Activated T-helper 9 cell treated with anti-CD3 and anti-CD28 coated beads, Interleukin-2, amount 50 U/mL, for 16 hours (primary cell): ENCODE measurements around the gene LIN7C.
A peak's percentile ranks its signal among the peaks of the same experiment; 100 is the strongest.

Experiments used
- DNase-seq: peaks from one replicate; pipeline ENCODE4 v3.0.0-alpha.2; 2020; ENCODE audit warnings: low read depth

Gene LIN7C

DNA sequence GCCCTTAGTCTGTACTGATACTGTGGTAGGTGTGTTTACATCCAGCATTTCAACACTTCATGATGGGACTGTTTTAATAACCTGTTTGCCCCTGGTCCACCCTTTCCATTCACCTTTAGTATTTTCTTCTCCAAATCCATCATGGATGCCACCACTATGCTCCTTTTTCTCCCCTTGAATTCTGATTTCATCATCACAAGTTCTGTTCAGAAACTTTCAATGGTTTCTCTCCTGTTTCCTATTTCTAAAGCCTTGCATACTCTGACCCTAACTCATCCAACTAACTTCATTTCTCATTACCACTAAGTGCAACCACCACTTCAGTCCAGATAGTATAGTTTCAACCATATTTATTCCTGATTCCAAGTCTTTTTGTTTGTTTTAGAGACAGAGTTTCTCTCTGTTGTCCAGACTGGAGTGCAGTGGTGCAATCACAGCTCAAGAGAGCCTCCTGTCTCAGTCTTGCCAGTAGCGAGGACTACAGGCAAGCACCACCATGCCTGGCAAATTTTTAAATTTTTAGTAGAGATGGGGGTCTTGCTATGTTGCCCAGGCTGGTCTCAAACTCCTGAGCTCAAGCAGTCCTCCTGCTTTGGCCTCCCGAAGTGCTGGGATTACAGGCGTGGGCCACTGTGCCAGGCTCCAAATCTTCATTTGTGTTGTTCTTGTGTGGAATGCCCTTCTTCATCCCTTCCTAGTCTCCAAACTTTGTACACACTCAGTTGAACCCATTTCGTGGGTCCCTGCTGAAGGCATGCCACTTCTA is 1.2 kb upstream of the LIN7C start:
- DNase-seq: no peak

DNA sequence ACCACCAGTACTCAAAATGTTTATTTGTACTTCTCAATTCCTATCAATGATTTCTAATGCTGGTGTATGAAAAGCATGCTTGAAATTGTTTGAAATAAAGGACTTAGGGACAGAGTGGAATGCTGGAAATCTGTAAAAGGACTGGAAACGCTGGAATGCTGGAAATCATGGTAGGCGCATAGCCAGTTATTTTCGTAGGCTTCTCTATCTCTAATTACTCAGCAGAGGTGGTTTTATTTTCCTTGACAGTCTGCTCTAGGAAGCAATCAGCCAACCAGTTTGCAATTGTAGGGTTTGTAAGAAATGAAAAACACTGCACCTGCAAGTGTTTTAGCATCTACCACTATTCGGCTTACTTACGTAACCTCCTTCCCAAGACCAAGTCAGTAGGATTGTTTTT is 788 bp downstream of the LIN7C start:
- no peak for DNase-seq

DNA sequence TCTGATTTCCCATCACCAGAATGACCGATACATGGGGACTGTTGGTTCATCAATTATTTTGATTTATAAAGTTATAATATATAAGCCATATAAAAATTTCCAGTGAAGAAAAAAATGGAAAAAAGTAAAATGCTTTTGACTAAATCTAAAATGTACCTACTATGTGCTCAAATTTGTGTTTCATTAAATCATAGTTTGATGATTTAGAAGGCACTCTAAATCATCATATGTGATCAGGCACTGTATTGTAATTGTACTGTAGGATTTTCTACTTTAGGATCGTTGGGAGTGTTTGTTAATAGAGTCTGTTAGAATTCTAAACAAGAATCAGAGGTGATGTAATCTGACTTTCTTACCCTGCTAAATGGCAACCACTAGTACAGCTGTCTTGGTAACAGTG is 2.4 kb downstream of the LIN7C start:
- DNase-seq: no peak

DNA sequence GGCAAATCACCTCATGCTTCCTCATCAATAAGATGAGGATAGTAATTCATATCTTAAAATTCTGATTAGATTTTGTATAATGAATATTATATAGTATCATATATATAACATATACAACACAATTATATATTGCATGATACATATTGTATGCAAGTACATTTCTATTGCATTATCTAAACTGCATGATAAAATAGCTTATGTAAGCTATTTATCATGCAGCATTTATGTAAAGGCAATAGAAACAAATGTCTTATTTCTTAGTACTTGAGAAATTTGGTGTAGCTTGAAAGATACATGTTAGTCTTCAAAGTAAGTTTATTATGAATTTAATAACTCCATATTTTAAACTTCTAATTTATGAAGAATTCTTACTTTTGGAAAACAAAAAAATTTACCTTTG is 5.5 kb downstream of the LIN7C start:
- DNase-seq: no peak

DNA sequence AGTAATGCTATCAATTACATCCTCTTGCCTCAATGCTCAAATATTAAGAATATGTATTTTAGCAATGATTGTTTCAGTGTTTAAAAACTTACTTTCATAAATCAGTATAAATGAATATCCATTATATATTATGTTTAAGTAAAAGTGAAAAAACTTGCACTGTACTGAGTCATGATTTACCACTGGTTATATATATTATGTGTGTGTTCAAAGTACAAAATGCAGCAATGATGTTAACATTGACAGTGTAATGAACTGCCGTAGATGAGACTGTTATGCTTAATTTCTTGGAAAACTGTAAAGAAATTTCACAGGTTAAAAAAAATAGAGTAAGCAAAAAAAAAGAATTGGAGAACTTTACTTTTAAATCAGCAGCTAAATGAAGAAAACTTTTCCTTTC is 8.7 kb downstream of the LIN7C start:
- DNase-seq: no peak

DNA sequence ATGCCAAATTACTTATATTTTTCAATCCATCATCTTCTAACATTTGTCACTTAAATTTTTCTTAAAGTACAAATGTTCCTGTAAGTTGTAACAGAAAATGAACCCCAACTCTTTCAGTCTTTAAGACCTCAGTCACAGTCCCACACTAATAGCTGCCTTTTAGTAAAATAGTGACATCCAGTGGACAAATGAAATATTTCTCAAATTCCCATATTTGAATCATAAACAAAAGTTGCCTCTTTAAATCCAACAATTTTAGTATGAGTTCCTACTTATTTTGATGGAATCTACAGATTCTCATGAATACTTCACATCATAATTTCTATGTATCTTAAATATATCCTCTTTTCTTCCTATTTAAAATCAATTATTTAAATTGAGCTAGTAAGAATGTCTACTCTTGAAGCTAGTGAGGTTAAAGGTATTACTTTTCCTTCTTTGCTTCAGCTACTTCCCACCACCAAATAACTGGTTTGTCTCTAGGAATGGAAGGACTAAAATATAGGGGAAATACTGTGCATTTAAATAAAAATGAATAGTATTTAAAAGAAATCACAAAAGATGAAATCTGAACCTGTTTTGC is 9.2 kb downstream of the LIN7C start:
- no peak for DNase-seq

DNA sequence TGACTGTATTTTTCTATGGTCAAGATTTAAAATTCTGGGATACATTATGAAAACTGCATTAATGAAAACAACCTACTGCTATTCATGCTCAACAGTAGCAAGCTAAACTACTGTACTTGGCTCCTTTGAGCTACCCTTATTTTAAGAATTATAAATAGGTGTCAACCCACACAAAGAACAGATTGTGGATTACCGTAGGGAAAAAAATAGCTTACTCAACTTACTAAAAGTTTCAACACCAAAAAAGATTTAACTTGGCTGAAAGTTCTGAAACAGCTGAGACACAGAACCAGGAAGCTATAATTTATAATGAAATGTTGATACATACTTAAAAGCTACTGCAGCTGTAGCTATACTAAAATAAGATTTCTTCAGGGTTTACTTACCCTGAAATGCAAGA is 10.1 kb downstream of the LIN7C start:
- DNase-seq: no peak

DNA sequence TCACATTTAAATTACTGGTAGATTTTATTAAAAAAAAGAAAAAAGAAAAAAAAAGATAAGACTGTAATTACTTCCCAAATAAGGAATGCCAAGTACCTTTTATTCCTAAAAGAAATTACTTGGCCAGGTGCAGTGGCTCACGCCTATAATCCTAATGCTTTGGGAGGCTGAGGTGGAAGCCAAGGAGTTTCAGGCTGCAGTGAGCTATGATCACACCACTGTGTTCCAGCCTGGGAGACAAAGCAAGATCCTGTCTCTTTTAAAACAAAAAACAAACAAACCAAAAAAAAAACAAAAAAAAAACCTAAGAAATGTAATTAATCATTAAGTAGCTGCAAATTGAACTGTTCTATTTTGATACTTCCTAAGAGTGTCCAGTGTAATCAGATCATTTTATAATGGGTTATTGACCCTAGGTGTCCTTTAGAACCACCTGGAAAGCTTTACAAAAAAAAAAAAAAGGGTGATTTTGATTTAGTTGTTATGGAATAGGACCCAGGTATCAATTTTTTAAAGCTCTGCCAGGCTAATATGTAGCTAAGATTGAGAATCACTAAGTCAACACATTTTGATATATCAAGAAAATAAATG is 10.8 kb downstream of the LIN7C start:
- DNase-seq: no peak

DNA sequence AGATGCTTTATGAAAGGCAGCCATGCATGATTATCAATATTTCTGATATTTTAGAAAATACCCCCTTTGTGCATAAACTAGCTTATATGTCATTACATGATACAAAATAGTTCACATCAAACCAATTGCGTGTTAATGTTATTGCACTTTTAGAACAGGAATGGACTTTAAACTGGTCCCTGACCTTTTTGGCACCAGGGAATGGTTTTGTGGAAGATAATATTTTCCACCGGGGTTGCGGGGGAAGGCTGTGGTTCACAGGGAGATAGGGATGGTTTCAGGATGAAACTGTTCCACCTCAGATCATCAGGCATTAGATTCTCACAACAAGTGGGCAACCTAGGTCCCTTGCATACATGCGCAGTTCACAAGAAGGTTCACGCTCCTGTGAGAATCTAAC is 17.5 kb downstream of the LIN7C start:
- no peak for DNase-seq

DNA sequence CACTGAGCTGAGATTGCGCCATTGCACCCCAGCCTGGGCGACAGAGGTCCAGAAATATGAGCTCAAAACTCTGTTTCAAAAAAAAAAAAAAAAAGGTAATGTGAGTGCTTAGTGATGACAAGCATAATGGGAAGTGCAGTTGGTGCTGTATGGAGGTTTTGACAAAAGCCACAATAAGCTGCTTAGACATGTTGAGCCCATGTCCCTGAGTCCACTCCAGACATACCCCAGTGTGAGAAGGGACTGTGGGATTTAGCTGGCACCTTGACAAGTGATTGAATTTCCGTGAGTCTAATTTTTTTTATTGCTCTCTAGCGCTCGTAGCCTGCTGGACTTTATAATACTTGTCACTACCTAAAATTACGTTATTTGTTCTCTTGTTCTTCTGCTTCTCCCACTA is 18.9 kb downstream of the LIN7C start:
- no peak for DNase-seq

DNA sequence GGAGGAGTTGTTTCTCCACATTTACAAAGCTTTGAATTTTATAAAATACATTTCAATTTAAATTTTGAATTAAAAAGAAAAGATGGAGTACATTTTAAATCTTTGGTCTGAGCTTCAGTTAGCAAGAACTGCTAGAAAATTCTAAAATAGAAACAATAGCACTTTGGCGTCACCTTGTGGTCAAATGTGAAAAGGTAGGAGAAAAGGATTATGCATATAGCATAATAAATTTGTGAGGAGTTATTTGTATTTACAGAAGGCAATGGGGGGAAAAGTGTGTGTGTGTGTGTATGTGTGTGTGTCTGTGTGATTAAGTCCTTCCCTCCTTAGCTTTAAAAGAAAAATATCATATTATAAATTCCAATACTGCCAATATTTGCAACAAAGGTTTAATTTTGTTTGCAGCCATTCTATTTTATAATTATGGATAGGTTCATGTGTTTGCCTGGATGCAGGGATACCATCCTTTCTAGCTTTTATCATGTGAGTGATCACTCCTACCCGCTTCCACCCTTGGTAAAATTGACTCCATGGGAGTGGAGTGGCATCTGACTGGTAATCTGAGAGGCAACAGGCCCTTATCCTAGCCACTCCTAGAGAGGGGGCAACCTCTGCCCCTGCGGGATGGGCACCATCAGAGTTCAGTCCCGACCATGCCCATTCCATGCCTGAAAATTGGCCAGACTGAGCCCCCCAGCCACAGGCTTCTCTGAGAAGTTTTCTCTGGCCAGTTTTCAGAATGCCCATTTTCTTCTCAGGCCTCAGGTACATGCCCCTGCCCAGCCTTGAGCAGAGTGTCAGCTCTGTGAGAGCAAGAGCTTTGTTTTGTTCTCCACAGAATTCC is 20.4 kb downstream of the LIN7C start:
- DNase-seq: no peak

DNA sequence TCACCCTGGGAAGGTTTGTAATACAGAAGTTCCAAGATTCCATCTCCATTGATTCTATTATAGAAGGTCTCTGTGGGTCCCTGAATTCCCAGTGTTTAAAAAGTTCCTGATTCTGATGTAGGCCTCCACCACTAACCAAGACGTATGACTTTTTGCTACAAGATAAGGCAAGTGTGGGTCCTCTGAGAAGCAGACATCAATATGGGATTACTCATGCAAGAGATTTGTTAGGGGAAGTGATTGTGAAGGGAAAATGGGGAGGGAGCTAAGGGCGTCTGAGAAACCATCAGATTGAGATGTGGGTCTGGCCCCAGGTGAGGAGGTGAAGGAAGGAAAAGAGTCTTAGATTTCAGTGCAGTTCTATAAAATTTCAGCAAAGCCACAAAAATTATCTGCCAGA is 23.8 kb downstream of the LIN7C start:
- no peak for DNase-seq

DNA sequence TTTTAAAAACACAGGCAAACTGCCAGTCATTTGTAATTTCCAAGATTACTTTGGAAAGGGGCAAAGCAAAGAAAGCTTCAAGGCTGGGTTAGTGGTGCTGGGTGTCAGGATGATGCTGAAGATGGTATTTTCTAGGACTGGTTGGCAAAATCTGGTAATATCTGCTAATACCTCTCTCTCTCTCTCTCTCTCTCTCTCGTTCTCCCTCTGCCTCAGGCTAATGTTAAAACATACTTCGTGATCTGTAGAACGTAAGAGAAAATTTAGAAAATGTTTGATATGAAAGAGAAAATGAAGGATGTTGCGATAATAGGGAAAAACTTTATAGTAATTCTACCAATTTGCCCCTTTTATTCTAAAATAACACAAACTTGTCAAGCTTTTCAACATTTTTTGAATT is 24.6 kb downstream of the LIN7C start:
- no peak for DNase-seq

DNA sequence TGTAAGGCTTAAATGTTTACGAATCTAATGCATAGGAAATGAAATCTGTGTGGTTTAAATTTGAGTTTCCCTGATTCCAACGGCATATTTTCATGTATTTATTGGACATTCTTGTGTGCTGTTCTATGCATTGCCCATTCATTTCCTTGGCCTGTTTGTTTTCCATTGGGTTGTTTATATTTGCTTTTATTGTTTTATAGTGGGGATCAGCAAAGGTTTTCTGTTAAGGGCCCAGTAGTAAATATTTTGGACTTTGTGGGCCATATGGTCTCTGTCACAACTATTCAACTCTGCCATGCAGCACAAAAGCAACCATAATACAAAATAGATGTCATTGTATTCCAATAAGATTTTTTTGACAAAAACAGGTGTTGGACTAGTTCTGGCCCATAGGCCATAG is 28.7 kb downstream of the LIN7C start:
- no peak for DNase-seq

DNA sequence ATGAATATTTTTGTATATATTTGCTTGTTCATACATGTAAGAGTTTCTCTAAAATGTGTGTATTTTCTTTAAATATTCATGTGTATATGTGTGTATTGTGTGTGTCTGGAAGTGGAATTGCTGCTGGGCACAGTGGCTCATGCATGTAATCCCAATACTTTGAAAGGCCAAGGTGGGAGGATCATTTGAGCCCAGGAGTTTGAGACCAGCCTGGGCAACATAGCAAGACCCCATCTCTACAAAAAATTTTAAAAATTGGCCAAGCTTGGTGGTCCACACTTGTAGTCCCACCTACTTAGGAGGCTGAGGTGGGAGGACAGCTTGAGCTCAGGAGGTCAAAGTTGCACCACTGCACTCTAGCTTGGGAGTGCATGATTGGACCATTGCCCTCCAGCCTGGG is 29.3 kb downstream of the LIN7C start:
- no peak for DNase-seq

DNA sequence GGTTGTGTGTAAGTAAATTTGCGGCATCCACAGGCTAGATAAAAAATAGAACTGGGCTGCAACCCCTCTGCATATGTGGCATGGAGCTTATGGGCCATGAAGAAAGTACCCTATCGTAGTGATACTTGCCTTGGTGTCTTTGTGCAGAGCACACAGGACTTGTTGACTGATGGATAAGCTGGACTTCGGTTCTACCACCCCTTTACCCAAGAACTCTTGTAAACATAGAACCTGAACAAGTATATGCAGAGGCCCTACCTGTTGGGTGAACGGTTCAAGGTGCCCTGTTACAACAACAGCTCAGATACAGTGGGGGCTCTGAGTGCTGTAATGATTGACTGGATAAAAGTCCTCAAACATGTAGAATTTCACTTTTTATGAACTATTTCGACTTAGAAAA is 30.9 kb downstream of the LIN7C start:
- no peak for DNase-seq

DNA sequence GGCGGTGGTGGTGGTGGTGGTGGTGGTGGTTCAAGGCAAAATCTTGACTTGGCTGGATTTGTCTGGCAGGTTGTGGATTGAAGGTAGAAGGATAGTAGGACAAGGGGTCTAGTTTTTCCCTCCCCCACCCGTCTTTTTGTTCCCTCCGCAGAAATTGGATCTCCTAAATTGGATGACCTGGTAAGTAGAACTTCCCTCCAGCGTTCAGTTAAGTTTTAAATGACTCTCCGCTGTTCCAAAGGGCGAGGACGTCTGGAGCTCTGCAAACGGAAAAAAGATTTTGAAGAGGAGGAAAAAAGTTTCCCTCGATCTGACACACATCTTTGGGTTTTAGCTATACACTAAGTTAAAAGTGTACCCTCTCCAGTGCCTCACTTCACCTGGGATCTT is 33.6 kb downstream of the LIN7C start:
- no peak for DNase-seq

DNA sequence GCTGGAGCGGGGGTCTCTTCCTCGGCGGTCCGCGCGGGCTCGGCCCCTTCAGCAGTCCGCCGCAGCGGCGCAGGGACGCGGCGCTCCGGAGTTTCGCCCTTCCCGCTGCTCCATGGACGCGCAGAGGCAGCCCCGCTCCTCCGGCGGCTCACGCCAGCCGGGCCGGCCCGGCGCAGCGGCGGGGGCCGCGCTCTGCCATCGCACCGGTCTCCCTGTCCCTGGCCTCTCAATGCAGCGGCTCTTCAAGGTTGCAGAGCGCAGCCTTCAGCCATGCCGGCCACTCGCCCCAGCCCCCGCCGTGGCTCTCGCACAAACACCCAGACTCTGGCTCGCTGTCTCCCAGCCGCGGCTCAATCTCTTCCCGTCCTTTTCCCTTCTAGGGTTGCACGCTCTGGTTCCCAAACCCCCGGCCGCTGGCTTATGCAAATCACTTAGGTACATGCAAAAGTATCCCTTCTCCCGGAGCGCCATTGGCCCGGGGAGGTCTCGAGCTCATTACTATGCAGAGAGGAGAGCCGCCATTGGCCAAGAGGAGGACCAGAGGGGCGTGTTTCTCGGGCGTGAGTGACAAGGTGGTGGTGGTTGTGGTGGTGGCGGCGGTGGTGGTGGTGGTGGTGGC is 34.1 kb downstream of the LIN7C start, which contains the start of gene LGR4:
TSS of gene LGR4 (minus strand) at position 393 of the 619 bp plus-strand sequence. CDS start 488 bp downstream, outside the sequence.
- DNase-seq: peak; percentile 55

DNA sequence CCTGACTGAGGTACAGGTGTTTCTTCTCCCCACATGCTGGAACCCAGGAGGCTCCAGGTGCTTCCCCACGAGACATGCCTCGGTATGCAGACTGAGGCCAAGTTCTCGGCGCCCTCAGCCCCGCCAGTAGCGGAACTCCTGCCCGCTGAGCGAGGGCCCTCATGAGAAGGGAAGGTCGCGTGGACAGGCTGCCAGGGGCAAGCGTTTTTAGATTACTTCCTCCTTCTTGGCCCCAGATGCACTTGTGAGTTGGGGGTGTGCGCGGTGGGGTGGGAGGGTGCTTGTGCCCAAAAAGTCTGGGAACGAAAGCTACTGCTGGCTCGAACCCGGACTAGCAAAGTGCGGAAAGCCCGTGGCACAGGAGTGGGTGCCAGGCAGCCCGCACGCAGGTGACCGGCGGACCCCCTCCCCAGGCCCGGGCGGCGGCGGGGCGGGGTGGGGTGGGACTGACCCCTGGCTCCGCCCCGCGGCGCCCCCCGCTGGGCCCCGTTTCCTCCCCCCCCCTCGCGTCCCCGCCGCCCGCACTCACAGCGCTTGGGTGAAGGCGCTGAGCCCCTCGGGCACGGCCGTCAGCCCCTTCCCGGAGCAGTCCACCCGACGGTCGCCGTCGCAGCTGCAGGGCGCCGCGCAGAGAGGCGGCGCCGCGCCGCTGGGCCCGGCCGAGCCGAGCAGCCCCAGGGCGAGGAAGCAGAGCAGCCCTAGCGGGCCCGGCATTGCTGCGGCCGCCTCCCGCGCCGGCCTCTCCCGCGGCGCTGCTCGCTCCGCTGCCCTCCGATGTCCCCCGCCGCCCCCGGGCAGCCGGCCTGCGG is 34.8 kb downstream of the LIN7C start:
- DNase-seq: peak; percentile 6

DNA sequence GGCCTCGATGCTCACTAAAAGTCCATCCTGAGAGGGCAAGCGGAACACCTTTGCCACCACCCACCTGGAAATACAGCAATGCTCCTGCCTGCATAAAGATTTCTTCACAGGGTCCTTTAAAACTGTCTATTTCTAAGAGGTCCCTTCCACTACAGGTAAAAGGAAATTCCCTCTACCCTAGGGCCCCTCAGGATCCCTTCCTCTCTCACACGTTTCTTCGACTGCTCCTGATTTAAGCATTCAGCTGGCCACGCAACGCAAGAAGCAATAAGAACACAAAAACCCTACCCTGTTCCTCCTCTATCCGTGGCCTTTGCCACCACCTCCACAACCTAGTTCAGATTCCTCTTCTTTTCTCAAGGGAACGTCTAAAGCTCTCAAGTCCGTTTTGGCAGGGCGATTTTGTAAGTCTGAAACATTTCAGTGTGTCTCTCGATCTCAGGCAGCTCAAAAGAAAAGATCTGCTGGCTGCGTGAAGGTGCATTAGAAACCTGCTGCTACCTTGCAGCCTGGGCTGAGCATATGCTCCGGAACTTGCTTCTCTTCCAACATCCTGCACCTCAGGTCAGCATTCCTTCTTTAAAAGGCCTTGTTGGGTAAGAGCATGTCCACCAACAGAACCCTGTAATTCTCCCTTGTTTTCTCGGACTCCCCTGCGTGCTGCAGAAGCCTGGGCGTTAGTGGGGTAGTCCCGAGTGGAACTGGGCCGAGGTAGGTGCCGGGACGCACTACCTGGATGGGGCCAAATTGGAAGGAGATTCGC is 35.6 kb downstream of the LIN7C start:
- no peak for DNase-seq

DNA sequence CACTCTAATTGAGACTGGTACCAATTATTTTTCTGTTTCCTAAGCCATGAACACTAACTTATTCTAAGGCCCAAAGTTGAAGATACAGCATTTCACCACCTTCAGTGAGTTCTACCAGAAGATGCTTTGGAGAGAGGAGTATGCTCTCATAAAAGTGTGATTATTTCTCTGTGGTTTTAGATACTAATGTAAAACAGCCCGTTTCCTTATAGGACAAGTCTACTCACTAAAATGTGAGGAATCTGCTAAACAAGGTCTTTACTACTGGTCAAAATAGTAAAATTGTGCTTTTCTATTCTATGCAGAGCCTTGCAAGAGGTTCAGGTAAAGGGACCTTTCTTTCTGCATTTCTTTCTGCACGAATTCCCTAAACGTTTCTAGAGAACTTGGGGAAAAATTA is 36.4 kb downstream of the LIN7C start:
- no peak for DNase-seq
